ES-I3 (cell line): ENCODE results near the gene KAZN.

Experiments used
- H3K36me3 ChIP-seq: 2 replicates; pipeline ENCODE4 v1.6.1; 2013; ENCODE audit warnings: mild to moderate bottlenecking, low read length, control low read depth, moderate library complexity; ENCODE audit not compliant: insufficient read depth
- H3K4me1 ChIP-seq: 2 replicates; pipeline ENCODE4 v1.6.1; 2013; ENCODE audit warnings: mild to moderate bottlenecking, control low read depth, low read length; ENCODE audit not compliant: insufficient read depth
- H3K9ac ChIP-seq: 2 replicates; pipeline ENCODE4 v1.6.1; 2013; ENCODE audit warnings: low read depth, mild to moderate bottlenecking, low read length, moderate library complexity
- H3K9me3 ChIP-seq: 2 replicates; pipeline ENCODE4 v1.6.1; 2013; ENCODE audit warnings: mild to moderate bottlenecking, low read length, moderate library complexity; ENCODE audit not compliant: control insufficient read depth, insufficient read depth

Gene KAZN

DNA sequence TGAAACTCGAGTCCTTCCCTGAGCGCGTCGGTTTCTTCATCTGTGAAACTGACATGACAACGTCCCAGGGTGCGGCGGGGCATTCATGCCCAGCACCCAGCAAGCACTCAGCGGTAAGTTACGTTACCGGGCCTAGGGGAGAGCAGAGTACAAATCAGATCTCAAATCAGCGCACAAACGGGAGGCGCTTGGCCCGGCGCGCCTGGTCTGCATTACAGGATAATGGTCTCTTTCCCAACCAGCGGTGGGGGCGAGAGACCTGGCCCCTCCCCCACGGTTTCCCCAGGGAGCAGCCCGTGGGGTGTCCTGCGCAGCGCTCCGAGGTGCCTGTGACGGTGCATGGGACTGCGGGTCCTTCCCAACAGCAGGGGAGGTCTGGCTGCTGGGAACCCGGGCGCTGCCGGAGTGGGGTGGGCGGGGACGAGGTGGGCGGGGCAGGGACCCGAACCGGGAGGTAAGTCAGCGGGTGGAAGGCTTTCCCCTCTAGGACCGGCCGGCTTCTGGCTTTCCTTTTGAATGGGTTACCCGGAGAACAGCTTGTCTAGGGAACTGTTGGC, 556.1 kb downstream of the KAZN start:
- no peaks in the 10 kb centered on the region for H3K36me3 ChIP-seq
- peaks cover 10% of the 10 kb centered on the region for H3K4me1 ChIP-seq
- H3K9me3 ChIP-seq, result no peaks in the 10 kb centered on the region
- H3K9ac ChIP-seq, result peak overlapping the region; percentile 77

DNA sequence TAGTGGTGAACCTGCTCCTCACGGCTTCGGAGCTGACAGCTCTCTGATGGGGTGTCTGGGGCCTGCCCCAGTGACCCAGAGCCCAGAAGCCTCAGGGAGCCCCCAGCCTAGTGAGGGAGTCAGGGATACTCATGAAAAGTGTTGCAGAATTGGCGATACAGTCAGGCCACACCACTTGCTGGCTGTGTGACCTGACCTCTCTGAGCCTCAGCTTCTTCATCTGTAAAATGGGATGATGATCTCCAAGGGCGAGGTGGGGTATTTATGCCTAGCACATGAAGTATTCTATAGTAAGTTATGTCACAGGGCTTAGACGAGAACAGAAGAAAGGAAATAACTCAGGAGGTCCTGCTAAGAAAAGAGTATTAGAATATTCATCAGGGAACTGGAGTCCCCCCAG, 556.7 kb downstream of the KAZN start:
- Histone ChIP-seq H3K9ac (no peak overlapping the region; the same call in 1 of the 2 replicates), H3K9me3 (no peaks in the 10 kb centered on the region), H3K4me1 (peaks cover 10% of the 10 kb centered on the region), H3K36me3 (no peaks in the 10 kb centered on the region)

DNA sequence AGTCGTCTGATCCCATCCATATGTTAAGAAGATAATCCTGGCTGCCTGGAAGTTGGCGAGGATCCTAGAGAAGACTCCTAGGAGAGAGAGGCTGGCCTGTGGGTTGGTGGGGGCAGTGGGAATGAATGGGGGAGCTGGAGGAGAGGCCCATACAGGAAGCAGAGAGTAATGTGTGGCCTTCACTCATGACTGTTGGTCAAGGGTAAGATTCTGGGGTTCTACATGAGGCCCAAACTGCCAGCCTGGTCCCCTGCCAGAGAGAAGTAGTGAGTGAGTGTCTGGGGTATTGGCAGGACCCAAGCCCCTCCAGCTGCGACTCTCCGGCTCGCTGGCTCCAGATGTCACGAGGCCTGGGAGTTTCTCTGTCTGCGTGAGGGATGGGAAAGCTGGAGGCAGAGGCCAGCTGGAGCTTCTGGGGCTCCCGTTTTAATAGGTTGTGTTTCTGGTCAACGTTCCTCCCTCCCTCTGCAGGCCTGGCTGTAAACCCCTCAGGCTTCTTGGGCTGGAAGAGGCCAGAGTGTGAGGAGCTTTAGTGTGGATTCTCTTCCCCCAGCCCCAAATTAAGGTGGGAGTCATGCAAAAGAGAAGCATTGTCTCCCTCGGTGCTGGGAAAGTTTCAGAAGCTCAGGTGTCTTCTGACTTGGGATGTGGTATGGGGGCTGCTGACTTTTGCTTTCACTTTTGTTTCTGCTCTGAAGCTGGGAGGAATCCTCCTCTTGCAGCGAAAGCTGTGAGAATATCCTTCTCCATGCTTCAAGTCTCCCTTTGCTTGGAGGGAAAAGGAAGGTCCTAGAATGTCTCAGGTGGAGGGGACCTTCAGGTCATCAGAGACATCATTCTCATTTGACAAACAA, 557.6 kb downstream of the KAZN start:
- H3K9me3 ChIP-seq, result no peaks in the 10 kb centered on the region
- H3K9ac ChIP-seq, result no peak overlapping the region
- no peaks in the 10 kb centered on the region for H3K36me3 ChIP-seq
- H3K4me1 ChIP-seq, result peaks cover 10% of the 10 kb centered on the region

DNA sequence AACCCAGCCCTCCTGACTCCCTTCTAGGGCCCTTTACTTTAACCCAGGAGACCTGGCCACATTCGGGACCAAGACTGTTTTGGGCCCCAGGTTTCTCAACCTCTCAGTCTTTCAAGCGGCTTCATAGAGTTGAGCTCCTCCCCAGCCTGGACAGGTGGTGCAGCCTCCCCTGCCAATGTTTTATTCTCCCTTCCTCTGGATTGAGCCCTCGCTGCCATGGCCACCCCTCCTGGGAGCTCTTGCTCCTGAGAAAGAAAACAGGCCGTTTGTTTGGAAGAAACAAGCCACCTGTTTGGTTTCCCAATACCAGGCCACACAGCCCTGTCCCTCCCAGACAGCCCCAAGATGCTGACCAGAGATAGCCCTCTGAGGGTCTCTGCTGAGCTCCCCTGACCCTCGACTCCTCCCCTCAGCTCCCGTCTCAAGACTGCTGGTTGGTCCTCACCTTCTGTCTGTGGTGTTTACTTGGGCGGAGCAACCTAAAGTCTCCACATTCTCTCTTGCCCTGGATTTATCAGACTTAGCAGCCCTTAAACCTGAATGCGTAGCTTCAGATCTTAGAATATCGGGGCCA, 558.4 kb downstream of the KAZN start:
- no peaks in the 10 kb centered on the region for H3K9me3 ChIP-seq
- H3K4me1 ChIP-seq, result peaks cover 7% of the 10 kb centered on the region
- H3K9ac ChIP-seq, result no peak overlapping the region
- H3K36me3 ChIP-seq, result no peaks in the 10 kb centered on the region

DNA sequence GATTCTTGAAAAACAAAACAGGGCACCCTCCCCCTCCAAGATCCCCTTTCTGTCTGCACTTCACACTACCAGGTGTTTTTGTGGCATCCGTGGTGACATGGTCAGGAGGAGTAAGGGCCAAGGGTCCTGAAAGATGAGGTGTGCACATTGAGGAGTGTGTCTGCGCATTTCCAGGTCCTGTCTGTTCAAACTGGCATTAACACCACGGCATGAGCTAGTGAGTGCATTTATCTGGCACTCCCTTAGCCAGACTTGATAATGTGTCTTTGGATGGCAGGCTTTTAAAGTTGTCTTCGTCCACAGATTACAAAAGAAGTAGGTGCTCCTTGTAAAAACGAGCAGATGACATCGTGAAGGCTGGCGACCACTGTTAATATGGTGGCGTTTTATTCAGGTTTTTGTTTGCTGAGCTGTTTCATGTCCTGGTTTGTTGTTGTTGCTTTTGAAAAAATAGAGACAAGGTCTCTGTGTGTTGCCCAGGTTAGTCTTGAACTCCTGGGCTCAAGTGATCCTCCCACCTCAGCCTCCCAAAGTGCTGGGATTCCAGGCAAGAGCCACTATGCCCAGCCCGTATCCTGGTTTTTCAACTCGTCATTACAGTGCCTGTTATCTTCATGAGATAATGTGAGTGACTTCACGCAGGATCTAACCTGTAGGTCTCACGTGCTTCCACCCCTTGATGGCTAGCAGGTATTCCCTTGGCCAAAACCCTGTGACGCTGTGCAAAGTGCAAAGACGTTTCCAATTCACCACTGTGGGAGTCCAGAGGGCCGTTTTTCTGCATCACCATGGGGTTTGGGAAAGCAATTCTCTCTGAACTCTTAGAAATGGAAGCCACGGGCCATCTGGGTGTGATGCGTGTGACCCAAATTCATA, 559.3 kb downstream of the KAZN start:
- peaks cover 4% of the 10 kb centered on the region; the same call in 1 of the 2 replicates for H3K4me1 ChIP-seq

DNA sequence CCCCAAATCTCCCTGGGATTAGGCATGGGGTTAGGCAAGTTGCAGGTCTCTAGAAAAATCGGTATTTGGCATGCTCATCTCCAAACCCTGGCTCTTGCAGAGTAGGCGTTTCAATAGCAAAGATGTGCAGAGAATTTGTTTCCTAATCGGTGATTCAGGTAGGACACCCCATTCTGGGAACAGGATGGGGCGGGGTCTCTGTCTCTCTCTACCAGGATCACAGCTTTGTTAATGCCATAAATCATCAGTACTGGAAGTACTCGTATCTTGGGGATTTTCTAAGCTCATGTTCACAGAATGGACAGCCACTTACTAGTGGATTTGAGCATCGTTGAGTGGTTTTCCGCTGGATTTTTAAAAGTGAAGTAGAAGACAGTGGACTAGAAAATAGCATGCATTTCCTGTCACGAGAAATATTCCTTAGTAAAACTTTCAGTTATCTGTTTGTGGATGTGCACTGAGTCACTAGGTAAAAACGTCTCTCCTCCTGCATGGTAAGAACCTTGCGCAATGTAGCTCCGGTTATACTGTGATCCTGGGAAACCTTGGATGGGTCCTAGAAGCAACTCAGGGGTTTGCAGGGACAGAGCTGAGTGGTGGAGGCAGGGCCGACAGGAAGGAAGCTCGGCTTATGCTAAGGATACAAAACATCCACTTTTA, 560.2 kb downstream of the KAZN start:
- Histone ChIP-seq H3K9me3 (no peaks in the 10 kb centered on the region), H3K9ac (no peak overlapping the region), H3K36me3 (no peaks in the 10 kb centered on the region), H3K4me1 (peaks cover 4% of the 10 kb centered on the region; the same call in 1 of the 2 replicates)

More for the DNA sequence above, 559.3 kb downstream of the KAZN start:
- H3K9ac ChIP-seq, result no peak overlapping the region
- H3K36me3 ChIP-seq, result no peaks in the 10 kb centered on the region
- no peaks in the 10 kb centered on the region for H3K9me3 ChIP-seq

DNA sequence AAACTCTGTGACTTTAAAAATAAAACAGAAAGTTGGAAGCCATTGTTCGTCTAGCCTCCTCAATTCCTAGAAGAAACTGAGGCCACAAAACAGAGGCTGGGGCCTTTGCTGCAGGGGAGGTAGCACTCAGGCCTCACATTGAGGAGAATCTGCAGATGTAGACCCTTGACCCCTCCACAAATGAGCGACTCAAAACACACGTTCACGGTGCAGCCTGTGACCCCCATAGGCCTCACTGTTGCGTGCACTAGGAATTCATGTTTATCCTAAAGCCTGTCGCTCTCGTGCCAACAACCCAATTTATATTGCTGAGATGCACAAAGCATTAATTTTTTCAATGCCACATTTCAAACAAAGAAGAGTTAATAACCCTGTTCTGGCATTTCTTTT, 560.7 kb downstream of the KAZN start:
- Histone ChIP-seq H3K4me1 (peaks cover 4% of the 10 kb centered on the region; the same call in 1 of the 2 replicates), H3K9ac (no peak overlapping the region), H3K9me3 (no peaks in the 10 kb centered on the region), H3K36me3 (no peaks in the 10 kb centered on the region)

DNA sequence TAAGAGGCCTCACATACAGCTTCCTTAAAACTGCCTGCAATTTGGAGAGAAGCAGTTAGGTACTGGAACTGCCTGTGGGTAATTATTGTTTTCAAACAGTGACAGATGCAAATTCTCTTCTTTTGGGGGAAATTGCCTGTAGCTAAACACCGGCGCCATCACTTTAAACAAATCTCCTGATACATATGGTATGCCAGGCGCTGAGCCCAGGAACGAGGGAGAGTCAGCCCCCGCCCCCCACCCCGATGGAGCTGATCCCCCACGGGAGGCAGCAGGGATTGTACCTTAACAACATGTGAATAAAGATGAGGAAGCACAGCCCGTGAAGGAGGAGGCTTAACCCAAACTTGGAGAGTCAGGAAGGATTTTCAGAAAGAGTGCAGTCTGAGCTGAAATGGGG, 562.1 kb downstream of the KAZN start:
- no peaks in the 10 kb centered on the region for H3K36me3 ChIP-seq
- H3K9me3 ChIP-seq, result no peaks in the 10 kb centered on the region; the same call in 1 of the 2 replicates
- peaks cover 4% of the 10 kb centered on the region; the same call in 1 of the 2 replicates for H3K4me1 ChIP-seq
- H3K9ac ChIP-seq, result no peak overlapping the region

DNA sequence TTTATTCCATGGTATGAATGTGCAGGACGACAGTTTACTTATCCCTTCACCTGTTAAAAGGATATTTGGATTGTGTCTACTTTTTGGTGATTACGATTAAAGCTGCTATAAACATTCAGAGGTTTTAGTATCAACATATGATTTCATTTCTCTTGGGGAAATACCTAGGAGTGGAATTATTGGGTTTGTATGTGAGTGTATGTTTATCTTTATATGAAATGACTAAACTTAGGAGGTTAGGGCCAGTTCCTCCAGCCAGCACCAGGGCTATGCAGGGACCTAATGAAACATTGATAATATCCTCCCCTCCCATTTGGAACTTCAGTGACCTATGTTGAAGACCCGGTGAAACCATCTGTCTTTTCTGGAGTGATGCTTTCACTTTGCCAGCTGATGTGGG, 568.9 kb downstream of the KAZN start:
- Histone ChIP-seq H3K4me1 (peaks cover 8% of the 10 kb centered on the region; the same call in 1 of the 2 replicates), H3K36me3 (no peaks in the 10 kb centered on the region), H3K9me3 (no peaks in the 10 kb centered on the region; the same call in 1 of the 2 replicates), H3K9ac (no peak overlapping the region)
